Fibroblast of skin of left quadriceps (primary cell): ENCODE measurements around the gene STAT6.

ENCODE experiments used
- DNase-seq, 2 experiments: peaks; one replicate each; pipeline ENCODE4 v3.0.0-alpha.2; 2013; ENCODE audit warnings: low read depth in 2 of 2

STAT6 gene

DNA sequence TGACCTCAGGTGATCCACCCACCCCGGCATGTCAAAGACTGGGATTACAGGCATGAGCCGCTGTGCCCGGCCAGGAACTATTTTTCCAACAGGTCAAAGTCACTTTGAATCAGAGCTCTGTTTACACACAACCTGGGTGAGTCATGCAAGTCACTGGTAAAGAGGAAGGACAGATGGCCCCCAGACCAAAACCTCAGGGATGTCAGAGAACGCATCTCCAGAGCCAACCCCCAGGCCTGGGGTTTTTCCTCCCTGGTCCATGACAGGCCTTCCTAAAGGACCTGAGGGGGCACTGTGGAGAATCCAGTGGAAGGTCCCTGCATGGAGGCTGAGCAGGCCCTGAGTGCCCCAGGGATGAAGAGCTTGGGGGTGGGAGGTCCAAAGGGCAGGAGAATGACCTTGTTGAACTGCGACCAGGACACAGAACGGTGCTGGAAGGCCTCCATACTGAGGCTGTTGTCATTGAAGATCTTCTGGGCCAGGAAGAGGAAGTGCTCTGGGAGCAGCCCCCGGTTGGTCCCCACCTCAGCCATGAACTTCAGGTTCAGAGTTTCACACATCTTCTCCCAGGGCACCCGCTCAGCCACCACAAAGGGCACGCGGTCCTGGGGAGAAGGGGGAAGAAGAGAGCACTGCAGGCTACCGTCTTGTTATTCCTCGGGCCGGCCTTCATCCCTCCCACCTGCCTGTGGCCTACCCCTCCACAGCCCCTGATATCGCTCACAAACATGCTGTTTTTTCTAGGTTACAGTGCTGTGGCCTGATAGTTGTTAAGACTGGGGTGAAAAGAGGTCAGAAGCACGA lies 9.1 kb downstream of the STAT6 start:
- no peak for DNase-seq

DNA sequence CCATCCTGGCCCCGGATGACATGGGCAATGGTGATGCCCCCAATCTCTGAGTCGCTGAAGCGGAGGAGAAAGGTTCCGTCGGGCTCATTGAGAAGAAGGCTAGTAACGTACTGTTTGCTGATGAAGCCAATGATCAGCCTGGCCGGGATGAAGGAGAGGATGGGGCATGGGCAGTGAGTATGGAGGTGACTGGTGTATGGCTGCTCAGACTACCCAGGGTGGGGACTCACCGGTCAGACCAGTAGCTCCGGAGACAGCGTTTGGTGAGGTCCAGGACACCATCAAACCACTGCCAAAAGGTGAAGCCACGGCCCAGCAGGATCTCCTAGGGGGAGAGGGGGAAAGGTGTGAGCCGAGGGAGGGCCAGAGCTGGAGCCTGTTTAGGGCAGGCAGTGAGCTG lies 11.4 kb downstream of the STAT6 start:
- no peak for DNase-seq

DNA sequence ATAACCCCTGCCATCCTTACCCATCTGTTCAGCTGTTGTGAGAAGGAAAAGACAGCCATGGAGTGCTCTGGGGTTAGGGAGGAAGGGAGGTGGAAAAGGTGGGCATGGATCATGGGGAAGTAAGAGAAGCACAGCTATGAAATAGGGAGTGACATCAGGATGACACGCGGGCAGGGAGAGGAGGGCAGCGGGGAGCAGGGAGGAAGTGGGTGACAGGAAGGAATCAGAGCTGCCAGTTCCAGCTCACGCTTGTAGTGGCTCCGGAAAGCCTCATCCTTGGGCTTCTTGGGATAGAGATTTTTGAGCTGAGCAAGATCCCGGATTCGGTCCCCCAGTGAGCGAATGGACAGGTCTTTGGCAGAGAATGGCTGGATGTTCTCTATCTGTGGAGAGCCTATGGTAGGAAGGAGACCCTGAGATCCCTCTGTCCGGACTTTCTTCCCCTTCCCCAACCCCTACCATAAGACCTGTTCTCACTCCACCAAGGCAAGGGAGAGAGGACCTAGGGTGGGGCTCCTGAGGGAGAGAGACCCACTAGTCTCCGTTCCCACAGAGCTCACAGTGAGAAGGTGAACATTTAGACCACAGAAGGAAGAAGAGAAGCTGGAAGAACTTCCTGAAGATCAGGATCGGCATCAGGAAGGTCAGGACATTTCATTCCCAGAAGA lies 12.0 kb downstream of the STAT6 start:
- no peak for DNase-seq

DNA sequence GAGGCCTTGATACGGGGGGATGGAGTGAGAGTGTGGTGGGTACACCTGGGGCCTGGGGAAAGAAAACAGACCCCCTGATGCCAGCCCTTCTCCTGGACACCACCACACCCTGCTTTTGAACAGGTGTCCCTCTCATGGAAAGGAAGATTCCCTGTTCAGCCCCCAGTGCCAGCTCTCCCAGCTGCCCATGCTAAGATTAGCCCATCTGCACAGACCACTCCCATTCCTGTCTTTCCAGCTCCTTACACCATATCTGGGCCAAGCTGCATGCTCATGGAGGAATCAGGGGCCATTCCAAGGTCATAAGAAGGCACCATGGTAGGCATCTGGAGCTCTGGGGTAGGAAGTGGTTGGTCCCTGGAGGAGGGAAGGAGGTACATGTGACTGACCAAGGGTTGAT lies 12.6 kb downstream of the STAT6 start:
- no peak for DNase-seq

DNA sequence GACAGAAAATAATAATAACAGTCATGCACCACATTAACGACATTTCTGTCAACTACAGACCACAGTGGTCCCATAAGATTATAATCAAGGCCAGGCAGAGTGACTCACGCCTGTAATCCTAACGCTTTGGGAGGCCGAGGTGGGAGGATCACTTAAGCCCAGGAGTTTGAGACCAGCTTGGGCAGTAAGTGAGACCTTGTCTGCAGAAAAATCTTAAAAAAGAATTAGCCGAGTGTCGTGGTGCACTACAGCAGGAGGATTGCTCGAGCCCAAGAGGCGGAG lies 13.7 kb downstream of the STAT6 start:
- no peak for DNase-seq

DNA sequence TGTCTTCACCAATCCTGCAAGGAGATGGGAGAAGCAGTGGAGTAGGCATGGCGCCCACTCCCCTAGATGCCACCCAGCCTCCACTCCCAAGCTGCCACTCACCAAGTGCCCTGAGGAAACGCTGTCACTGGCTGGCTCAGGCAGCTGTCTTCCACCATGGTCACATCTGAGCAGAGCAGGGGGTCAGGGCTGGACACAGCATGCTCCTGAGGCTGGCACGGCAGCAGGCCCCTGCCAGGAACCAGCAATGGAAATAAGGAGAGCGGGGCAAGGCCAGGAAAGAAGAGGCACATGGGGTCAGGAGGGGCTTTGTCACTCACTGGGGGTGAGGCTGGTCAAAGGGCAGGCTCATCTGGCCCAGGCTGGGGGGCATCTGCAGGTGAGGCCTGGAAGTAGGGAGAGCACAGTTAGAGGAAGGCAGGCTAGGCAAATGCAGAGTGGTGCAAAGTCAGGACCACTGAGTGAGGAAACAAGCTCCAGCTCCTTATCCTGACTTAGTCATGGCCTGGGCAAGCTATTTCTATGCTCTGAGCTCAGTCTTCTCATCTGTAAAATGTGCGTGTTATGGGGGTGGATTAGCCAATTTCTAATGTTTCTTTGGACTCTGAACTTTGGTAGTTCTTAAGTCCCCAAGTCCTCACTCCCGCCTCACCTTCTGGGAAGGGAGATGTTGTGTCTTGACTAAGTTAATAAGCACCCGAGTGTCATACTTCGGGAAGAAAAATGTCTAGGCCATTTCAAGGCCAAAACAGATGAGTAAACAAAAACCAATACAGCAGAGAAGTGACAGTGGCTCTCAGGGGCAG lies 14.2 kb downstream of the STAT6 start:
- DNase-seq: no peak

DNA sequence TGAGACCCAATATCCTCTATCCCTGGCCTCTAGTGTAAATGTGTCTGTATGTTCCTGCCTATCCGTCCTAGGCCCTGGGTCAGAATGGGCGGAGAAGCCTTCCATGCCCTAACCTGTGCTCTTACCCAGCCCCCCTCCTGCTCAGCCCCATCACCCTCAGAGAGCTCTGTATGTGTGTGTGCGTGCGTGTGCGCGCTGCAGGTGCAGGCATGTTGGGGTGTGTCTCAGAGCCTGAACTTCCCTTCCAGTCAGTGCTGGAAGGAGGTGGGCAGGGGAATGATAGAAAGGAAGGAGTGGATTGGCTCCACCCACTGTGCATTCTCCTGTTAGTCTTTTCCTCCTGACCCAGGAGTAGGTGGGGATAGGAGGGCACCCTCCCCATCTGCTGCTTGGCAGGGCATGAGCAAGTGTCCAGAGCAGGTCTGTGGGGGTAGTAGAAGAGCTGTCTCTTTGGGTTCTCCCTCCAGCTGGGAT lies 15.0 kb downstream of the STAT6 start:
- DNase-seq: no peak

DNA sequence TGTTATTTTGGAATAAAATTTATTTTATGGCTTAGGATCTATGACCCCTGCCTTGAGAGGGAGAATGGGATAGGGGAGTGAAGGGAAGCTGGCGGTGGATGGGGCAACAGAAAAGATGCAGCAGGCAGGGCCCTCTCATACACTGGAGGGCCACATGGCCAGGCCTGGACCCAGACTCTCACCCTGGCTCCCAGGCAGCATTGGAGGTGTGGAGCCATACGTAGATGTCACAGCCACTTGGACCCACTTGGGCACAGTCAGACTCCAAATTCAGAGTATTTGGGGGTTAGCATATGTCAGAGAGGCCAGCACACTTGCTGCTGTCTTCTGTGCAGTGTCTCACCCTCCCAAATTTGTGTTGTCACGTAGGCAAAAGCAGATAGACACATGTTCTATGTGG lies 15.7 kb downstream of the STAT6 start:
- DNase-seq: no peak

DNA sequence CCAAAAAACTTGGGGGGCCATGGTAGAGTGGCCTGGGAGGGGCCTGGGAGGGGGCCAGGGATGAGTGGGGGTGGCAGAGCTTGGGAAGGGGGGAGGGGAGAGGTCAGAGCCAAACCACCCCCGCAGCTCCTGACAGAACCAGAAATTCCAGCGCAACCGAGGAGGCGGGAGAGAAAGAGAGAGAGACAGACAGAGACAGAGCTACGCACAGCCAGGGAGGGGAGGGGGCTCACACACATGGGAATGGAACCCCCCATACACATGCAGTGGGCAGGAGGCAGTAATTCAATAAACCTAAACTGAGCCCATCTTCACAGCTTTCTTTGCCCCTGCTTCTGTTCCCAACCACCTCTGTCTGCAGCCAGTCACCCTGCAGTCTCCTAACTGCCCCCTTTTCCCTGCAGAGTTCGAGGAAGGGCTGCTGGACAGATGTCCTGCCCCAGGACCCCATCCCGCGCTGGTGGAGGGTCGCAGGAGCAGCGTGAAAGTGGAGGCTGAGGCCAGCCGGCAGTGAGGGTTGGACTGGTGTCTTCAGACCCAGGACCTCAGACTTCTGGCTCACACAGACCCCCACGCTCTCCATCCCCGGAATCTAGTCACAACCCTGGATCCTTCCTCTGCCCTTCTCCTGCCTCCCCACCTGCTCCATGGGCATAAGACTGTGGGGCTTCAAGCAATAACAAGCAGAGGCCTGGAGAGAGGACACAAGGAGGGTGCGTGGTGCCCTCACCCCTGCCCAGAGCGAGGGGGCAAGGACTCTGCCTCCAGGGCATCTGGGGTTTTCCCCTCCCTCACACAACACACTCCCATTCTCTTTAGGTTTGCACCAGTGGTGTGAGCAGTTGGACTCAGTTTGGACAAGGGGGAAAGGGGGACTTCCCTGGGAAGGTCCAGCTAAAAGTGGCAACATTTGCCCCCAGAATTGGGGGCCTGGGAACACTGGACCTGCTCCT lies 16.7 kb downstream of the STAT6 start:
- no peak for DNase-seq

DNA sequence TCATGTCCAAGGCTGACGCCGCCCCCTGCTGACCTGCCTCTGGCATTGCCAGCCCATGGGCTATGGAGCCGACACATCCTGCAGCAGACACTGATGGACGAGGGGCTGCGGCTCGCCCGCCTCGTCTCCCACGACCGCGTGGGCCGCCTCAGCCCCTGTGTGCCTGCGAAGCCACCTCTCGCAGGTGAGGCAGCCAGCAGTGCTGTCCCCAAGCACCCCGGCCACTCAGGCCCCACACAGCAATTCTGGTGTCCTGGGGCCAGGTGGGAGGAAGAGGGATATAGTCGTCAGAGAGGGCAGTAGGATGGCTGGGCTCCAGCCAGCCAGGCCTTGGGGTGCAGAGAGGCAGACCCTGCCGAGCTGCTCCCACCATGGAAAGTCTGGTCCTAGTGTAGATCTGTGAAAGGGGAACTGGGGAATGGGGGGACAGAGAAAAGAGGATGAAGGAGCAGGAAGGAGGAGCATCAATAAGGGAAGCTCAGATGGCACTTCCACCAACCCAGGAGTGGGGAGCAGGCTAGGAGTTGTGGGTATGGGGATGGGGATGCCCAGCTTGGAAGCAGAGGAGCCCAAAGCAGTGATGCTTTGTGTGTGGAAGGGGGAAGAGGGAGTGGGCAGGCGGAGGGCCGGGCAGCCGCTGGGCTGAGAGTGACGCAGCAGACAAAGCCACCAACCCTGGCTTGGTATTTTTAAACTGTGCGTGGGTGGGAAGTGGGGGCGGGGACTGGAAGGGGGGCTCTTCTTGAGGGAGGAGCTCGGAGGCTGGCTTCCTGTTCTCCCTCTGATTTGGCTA lies 17.6 kb downstream of the STAT6 start:
- peak; percentile 60 to 66 for DNase-seq

DNA sequence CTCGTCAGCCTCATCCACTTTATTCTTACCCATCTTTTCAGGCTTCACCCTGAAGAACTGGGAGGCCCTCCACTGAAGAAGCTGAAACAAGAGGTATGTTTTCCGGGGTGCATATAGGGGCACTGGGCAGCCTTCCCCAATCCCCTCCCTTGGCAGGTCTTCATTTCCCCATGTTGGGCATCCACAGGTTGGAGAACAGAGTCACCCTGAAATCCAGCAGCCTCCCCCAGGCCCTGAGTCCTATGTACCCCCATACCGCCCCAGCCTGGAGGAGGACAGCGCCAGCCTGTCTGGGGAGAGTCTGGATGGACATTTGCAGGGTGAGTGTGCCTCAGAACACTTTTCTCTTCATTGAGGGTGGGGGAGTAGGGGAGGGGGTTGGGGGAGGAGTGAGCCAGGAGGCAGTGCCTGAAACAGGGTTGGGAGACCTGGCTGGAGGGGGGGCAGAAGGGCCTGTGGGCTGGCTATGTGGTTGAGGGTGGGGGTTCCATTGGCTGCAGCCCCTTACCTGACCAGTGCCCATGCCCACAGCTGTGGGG lies 18.2 kb downstream of the STAT6 start:
- no peak for DNase-seq

DNA sequence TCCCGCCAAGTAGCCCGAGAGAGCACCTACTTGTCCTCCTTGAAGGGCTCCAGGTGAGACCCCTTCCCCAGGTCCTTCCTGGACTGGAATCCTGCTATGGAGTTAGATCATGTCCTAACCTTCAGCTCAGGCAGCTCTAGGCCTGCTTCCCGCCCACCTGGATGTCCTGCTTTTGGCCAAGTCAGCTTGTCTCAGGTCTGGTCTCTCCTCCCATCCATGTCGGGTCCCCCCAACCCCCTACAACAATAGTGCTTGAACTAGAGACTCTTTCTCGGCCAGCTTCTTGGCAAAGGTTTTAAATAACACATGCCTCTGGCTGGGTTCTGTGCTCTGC lies 18.7 kb downstream of the STAT6 start:
- DNase-seq: no peak

DNA sequence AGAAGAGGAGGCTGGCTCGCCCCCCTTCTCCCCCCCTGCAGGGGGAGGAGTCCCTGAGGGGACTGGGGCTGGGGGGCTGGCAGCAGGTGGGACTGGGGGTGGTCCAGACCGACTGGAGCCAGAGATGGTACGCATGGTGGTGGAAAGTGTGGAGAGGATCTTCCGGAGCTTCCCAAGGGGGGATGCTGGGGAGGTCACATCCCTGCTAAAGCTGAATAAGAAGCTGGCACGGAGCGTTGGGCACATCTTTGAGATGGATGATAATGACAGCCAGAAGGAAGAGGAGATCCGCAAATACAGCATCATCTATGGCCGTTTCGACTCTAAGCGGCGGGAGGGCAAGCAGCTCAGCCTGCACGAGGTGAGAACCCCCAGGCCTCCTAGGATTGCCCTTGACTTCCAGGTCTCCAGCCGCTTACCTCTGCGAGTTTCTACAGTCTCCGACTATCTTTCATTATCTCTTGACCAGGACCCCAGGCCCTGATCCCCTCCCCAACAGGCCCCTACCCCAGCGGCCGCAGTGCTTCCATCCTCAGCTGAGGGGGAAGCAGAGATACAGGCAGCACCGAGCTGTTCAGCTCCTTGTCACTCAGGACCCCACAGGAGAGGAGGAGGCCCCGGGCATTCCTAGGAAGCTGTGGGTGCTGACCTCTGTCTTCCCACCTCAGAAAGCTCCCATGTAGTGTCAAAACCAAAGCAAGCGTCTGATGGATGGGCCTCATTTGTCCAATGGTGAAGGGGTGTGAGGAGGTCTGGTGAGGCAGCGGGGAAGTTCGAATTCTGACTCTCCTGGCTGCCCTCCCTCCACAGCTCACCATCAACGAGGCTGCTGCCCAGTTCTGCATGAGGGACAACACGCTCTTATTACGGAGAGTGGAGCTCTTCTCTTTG lies 19.3 kb downstream of the STAT6 start:
- DNase-seq: no peak

DNA sequence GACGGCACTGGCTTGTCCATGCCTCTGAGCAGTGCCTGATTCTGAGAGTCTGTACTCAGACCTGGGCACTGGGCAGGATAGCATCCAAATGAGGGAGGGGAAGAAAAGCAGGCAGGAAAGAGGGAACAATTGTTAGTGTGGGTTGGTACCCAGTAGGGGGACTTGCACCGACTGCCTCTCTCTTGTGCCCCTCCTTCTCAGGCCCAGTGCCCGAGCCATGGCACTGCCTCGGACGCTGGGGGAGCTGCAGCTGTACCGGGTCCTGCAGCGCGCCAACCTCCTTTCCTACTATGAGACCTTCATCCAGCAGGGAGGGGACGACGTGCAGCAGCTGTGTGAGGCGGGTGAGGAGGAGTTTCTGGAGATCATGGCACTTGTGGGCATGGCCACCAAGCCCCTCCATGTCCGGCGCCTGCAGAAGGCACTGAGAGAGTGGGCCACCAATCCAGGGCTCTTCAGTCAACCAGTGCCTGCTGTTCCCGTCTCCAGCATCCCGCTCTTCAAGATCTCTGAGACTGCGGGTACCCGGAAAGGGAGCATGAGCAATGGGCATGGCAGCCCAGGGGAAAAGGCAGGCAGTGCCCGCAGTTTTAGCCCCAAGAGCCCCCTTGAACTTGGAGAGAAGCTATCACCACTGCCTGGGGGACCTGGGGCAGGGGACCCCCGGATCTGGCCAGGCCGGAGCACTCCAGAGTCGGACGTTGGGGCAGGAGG lies 20.1 kb downstream of the STAT6 start:
- DNase-seq: no peak

DNA sequence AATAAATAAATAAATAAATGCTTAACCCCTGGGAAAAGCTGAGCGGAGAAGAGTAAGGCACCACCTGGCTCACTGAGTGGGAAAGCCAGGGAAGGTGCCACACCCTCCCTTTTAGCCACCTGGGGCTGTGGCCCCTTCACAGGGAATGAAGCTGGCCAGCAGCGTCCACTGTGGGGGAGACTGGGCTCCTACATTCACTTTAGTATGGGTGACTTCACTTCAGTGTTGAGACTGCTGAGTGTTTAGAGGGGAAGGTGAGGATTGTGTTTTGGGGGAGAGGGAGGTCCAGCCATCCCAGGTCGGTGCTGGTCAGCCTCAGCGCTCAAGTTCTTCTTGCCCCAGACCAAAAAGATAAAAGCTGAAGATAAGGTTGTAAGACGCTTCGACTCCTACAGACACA lies 20.7 kb downstream of the STAT6 start:
- no peak for DNase-seq

DNA sequence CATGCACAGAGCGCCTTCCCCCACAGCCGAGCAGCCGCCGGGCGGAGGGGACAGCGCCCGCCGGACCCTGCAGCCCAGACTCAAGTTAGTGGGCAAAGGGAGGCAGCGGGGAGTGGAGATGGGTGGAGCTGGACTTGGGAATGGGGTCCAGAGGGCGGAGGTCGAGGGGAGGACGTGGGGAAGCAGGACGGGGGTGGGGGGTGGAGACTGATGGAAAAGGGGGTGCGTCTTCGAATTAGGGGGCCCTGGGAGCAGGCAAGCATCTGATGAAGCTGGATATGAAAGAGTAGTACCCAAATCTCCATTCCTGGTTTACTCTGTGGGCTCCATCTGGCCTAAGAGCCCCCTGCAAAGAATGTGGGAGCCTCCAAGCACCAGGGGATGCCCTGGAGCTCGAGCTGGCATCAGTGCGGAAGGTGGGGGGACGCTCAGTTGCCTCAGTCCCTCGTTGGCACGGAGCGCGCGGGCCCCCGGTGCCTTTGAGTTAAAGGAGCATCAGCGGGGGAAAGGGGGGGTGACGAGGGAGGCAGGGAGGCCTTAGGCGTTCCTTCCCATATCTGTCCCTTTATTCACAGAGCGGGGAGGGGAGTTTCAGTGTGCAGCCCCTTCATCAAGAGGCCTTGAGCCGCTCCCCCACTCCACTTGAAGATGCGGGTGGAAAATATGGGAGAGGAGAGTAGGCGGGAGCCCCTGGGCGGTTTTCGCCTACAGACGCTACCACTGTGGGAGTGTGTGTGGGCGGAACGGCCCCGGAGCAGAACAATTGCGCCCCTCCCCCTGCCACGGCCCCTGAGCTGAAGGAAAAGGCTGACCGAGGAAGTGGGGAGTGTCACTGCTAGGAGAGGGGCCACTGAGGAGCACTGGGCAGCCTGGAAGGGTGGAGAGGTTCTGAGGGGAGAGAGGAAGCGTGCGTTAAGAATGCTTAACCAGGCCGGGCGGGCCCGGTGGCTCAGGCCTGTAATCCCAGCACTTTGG lies 21.6 kb downstream of the STAT6 start:
- no peak for DNase-seq

DNA sequence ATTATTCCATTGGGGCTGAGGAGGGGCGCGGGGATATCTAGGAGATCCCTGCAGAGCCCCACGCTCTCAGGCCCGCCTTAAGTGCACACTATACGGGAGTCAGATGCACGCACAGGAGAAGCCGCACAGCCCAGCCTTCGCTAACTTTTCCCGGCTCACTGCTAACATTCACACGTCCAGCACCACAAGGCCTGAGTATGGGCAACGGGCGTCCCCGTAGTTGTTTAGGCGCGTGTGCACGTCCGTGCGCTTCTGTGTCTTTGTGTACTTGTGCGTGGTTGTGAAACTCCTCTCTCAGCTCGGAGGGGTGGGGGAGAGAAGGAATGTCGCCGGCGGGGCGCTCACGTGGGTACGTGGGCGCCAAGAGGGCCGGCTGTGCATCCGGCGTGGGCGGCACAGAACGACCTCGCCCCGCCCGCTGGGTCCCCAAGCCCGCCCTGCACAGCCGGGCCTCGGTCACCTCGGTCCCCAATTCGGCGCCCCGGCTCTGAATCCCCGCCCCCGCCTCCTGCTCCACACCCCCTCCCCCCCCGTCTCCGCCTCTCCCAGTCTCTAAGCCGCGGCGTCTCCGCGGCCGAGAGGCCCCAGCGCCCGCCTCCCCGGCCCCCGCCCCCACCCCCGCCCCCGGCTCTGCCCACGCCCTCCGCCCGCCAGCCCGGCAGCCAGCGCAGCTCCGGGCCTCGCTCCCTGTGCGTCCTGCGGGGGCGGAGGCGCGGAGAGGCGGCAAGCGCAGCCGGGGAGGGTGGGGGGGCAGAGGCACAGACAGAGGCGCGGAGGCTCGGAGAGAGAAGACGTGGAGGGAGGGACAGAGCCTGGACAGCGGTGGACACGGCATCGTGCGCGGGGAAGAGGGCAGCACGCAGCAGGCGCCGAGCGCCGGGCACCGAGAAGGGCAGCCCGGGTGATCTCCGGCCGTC lies 22.6 kb downstream of the STAT6 start, which contains the start of gene NAB2:
Gene NAB2, plus strand, starts transcription at position 761 of the 917 bp plus-strand sequence. CDS start 158 bp downstream, outside the sequence.
- DNase-seq: peak; percentile 94
